CD14-positive monocyte (primary cell): ENCODE data around the gene PAXX. TPM values are rescaled to one million over a fixed set of nuclear protein-coding genes. Genes with fewer than 3 reads are reported as not detected.

ENCODE experiments used
- DNase-seq, 3 donors: peaks; one replicate each; pipeline ENCODE4 v3.0.0-alpha.2; 2011 to 2022
- H2AFZ ChIP-seq: 2 replicates; pipeline ENCODE4 v1.6.0; 2012; ENCODE audit warnings: mild to moderate bottlenecking, low read depth, low read length, inconsistent platforms; ENCODE audit not compliant: insufficient read depth, poor library complexity, severe bottlenecking
- H3K27ac ChIP-seq, 2 donors: 1 replicate in 1 of 2; 2 replicates in 1 of 2; pipeline ENCODE4 v1.5.1; 2012 to 2013; ENCODE audit warnings: low read length in 2 of 2, control low read depth in 1 of 2, inconsistent platforms in 1 of 2, low read depth in 1 of 2, mild to moderate bottlenecking in 1 of 2
- H3K27me3 ChIP-seq, 2 donors: one replicate each; pipeline versions ENCODE4 v1.6.0 to v1.6.1; 2011 to 2013; ENCODE audit warnings: low read length in 2 of 2; ENCODE audit not compliant: control insufficient read depth in 2 of 2, insufficient read depth in 2 of 2
- H3K36me3 ChIP-seq, 2 donors: replicated peaks in 1 of 2; 1 replicate in 1 of 2; 2 replicates in 1 of 2; pipeline versions ENCODE4 v1.5.1 to v1.6.1; 2012 to 2013; ENCODE audit warnings: low read length in 2 of 2, control low read depth in 1 of 2, inconsistent platforms in 1 of 2, mild to moderate bottlenecking in 1 of 2; ENCODE audit not compliant: insufficient read depth in 2 of 2, control insufficient read depth in 1 of 2
- H3K4me1 ChIP-seq, 2 donors: 1 replicate in 1 of 2; 2 replicates in 1 of 2; pipeline versions ENCODE4 v1.5.1 to v1.6.1; 2012 to 2013; ENCODE audit warnings: low read length in 2 of 2, control low read depth in 1 of 2, inconsistent platforms in 1 of 2, mild to moderate bottlenecking in 1 of 2, moderate library complexity in 1 of 2; ENCODE audit not compliant: insufficient read depth in 2 of 2, control insufficient read depth in 1 of 2
- H3K4me2 ChIP-seq: replicated peaks from 2 replicates; pipeline ENCODE3; 2012; ENCODE audit warnings: low read length, moderate library complexity, mild to moderate bottlenecking; ENCODE audit not compliant: poor library complexity, severe bottlenecking; ENCODE audit errors: extremely low read depth
- H3K4me3 ChIP-seq, 3 experiments: fragments of 200-600 bp in 1 of 3; sonication (generic) in 1 of 3; replicated peaks in 1 of 3; 1 replicate in 2 of 3; 2 replicates in 1 of 3; pipeline ENCODE4 v1.5.1; 2011 to 2013; ENCODE audit warnings: low read length in 3 of 3, mild to moderate bottlenecking in 3 of 3, control low read depth in 2 of 3, low read depth in 2 of 3, inconsistent platforms in 1 of 3, moderate library complexity in 1 of 3
- H3K79me2 ChIP-seq: 2 replicates; pipeline ENCODE4 v1.6.0; 2012; ENCODE audit warnings: mild to moderate bottlenecking, control low read depth, inconsistent platforms, low read length, moderate library complexity; ENCODE audit not compliant: insufficient read depth
- H3K9ac ChIP-seq: 2 replicates; pipeline ENCODE4 v1.6.0; 2017; ENCODE audit warnings: low read length, mild to moderate bottlenecking; ENCODE audit not compliant: insufficient read depth, poor library complexity, severe bottlenecking
- H3K9me3 ChIP-seq, 2 donors: replicated peaks in 1 of 2; 1 replicate in 1 of 2; 2 replicates in 1 of 2; pipeline versions ENCODE4 v1.5.1 to v1.6.1; 2012 to 2013; ENCODE audit warnings: low read length in 2 of 2, control low read depth in 1 of 2; ENCODE audit not compliant: control insufficient read depth in 1 of 2, insufficient read depth in 1 of 2
- H4K20me1 ChIP-seq: 2 replicates; pipeline ENCODE4 v1.6.0; 2012; ENCODE audit warnings: mild to moderate bottlenecking, low read length, control low read depth, moderate library complexity; ENCODE audit not compliant: insufficient read depth
- H3K27ac Mint-ChIP-seq, 7 donors: one replicate each; pipeline ENCODE4 v1.8.0; 2020; ENCODE audit warnings: mild to moderate bottlenecking in 7 of 7, mixed read lengths in 7 of 7, moderate library complexity in 6 of 7, inconsistent platforms in 2 of 7
- H3K27me3 Mint-ChIP-seq, 3 donors: one replicate each; pipeline ENCODE4 v1.8.0; 2021 to 2022; ENCODE audit warnings: low read depth in 3 of 3, mild to moderate bottlenecking in 3 of 3, mixed read lengths in 3 of 3, moderate library complexity in 3 of 3, inconsistent platforms in 1 of 3
- H3K36me3 Mint-ChIP-seq, 2 donors: one replicate each; pipeline ENCODE4 v1.8.0; 2020; ENCODE audit warnings: mixed read lengths in 2 of 2, inconsistent platforms in 1 of 2, mild to moderate bottlenecking in 1 of 2
- H3K4me1 Mint-ChIP-seq: one replicate; pipeline ENCODE4 v1.8.0; 2020; ENCODE audit warnings: mild to moderate bottlenecking, mixed read lengths
- H3K4me3 Mint-ChIP-seq, 2 donors: one replicate each; pipeline ENCODE4 v1.8.0; 2020; ENCODE audit warnings: mild to moderate bottlenecking in 2 of 2, mixed read lengths in 2 of 2, moderate library complexity in 1 of 2
- H3K9me3 Mint-ChIP-seq, 7 donors: one replicate each; pipeline ENCODE4 v1.8.0; 2020 to 2022; ENCODE audit warnings: mixed read lengths in 7 of 7, mild to moderate bottlenecking in 6 of 7, moderate library complexity in 6 of 7, inconsistent platforms in 2 of 7
- WGBS: methylation state at CpG from one replicate; pipeline ENCODE4 v1.1.5; 2013; ENCODE audit warnings: missing lambda C conversion rate; ENCODE audit not compliant: insufficient coverage; 5-methylcytosine and 5-hydroxymethylcytosine counted together
- intact Hi-C, 2 donors: fragments of 100-400 bp; cut with micrococcal nuclease; formaldehyde crosslinking; loops; one replicate each; pipeline versions ENCODE4 v1.15.0 to v1.15.1; 2023
- polyA plus RNA-seq, 3 donors: library from polyadenylated mRNA; depleted of rRNA in 1 of 3; unstranded in 2 of 3; stranded (reverse) in 1 of 3; fragments of 300-500 nt in 2 of 3; fragments of >200 nt in 1 of 3; fragmentation: Illumina TruSeq in 2 of 3; gene quantifications; 1 replicate in 2 of 3; 2 replicates in 1 of 3; pipeline ENCODE4 v1.2.3, GENCODE V29; 2012 to 2021
- TF ChIP-seq, protein P1 (sequence below): fragments of 200-600 bp; IDR thresholded peaks from one replicate; pipeline ENCODE4 v1.8.0; 2022; ENCODE audit warnings: antibody characterized with exemption, mild to moderate bottlenecking

The PAXX gene
- polyA plus RNA-seq, 3 donors, result 35.3 to 92.9 (median 40.7) TPM

DNA sequence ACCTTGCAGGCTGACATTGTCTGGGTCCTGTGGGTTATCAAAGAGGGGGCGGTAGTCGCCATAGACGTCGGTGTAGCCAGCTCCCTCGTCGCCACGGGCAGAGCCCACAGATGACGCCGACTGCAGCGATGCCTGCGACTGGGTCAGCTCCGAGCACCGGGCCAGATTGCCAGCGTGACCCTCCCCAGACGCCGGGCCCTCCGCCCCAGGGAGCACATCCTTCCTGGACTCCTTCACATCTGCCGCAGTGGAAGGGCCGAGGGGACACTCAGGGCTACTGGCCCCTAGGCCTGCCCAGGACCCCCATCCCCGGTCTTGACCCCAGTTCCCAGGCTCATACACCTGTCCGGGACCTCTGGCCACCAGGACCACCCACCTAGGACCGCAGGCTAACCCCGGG is 21.9 kb downstream of the PAXX start:
- Histone ChIP-seq H3K79me2 (no peaks in the 10 kb centered on the region), H3K27ac (no peak overlapping the region), H4K20me1 (no peaks in the 10 kb centered on the region), H3K4me2 (no peak overlapping the region), H3K4me1 (no peaks in the 10 kb centered on the region), H3K9me3 (no peaks in the 10 kb centered on the region), H2AFZ (no peak overlapping the region), H3K4me3 (no peak overlapping the region), H3K27me3 (no peaks in the 10 kb centered on the region), H3K36me3 (peaks cover 0 to 3% of the 10 kb centered on the region in 2 donors), H3K9ac (no peak overlapping the region)
- Mint-ChIP-seq H3K27ac (no peak overlapping the region), H3K27me3 (peaks cover 0 to 3% (median 2%) of the 10 kb centered on the region in 3 donors), H3K4me1 (no peaks in the 10 kb centered on the region), H3K36me3 (peaks cover 9 to 37% of the 10 kb centered on the region in 2 donors), H3K9me3 (peaks cover 0 to 6% (median 0%) of the 10 kb centered on the region in 7 donors), H3K4me3 (no peak overlapping the region)
- 95% methylated on average over 21 of the region's 23 CpGs for WGBS
- intact Hi-C loops, result no loop called here
- TF ChIP-seq, protein P1, sequence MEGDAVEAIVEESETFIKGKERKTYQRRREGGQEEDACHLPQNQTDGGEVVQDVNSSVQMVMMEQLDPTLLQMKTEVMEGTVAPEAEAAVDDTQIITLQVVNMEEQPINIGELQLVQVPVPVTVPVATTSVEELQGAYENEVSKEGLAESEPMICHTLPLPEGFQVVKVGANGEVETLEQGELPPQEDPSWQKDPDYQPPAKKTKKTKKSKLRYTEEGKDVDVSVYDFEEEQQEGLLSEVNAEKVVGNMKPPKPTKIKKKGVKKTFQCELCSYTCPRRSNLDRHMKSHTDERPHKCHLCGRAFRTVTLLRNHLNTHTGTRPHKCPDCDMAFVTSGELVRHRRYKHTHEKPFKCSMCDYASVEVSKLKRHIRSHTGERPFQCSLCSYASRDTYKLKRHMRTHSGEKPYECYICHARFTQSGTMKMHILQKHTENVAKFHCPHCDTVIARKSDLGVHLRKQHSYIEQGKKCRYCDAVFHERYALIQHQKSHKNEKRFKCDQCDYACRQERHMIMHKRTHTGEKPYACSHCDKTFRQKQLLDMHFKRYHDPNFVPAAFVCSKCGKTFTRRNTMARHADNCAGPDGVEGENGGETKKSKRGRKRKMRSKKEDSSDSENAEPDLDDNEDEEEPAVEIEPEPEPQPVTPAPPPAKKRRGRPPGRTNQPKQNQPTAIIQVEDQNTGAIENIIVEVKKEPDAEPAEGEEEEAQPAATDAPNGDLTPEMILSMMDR, result no peak
- DNase-seq, result no peak

DNA sequence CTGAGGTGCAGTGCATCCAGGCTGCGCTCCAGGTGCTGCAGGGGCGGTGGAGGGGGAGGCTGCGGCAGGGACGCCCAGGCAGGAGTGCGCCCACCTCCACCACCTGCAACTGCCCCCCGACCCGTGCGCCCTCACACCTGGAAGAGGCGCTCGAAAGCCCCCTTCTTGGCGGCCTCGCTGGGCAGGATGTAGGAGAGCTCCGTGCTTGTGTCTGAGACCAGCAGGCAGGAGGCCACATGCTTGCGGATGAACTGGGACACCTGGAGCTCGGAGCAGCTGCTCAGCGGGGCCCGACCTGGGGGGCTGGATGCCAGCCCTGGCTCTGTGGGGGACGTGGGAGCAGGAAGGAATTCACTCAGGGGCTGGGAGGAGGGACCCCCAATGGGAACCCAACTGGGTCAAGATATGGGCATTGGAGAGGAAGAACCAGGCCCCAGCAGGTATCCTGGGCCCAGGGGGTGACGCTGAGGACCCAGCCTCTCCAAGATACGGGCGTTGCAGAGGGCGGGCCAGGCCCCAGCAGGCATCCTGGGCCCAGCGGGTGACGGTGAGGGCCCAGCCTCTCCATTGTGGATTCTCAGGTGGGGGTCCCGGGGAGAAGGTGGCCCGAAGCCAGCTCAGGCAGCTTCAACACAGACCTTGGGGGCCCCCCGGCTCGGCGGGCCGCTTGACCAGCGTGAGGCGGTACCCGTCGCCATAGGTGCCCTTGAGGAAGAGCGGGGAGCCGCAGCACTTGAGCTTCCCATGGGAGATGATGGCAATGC is 22.7 kb downstream of the PAXX start:
- intact Hi-C loops, result no loop called here
- DNase-seq, result no peak
- TF ChIP-seq, protein P1, result no peak
- no peaks in the 10 kb centered on the region for H3K4me1 ChIP-seq
- Mint-ChIP-seq H3K4me3 (no peak overlapping the region), H3K9me3 (peaks cover 0 to 6% (median 0%) of the 10 kb centered on the region in 7 donors), H3K4me1 (no peaks in the 10 kb centered on the region), H3K36me3 (peaks cover 9 to 32% of the 10 kb centered on the region in 2 donors), H3K27me3 (peaks cover 0 to 2% (median 2%) of the 10 kb centered on the region in 3 donors), H3K27ac (no peak overlapping the region)
- no peak overlapping the region for H3K27ac ChIP-seq
- no peak overlapping the region for H3K4me2 ChIP-seq
- H3K27me3 ChIP-seq, result no peaks in the 10 kb centered on the region
- no peak overlapping the region for H3K9ac ChIP-seq
- H3K4me3 ChIP-seq, result no peak overlapping the region
- H2AFZ ChIP-seq, result no peak overlapping the region
- 96% methylated on average over 30 of the region's 36 CpGs for WGBS
- H3K36me3 ChIP-seq, result peaks cover 0 to 3% of the 10 kb centered on the region in 2 donors
- H4K20me1 ChIP-seq, result no peaks in the 10 kb centered on the region
- H3K9me3 ChIP-seq, result no peaks in the 10 kb centered on the region
- no peaks in the 10 kb centered on the region for H3K79me2 ChIP-seq
